ENCODE results near the gene BRD2. TPM values are rescaled to one million over a fixed set of nuclear protein-coding genes. Genes with fewer than 3 reads are reported as not detected.

The BRD2 gene
- total RNA-seq, 1 donor from 2014 or later, result 238 TPM

GRCh38 chr6:33019372-33019771 is 51.0 kb downstream of the BRD2 start:
- no peak for TF ChIP-seq CTCF (IDR thresholded peaks at IDR 0.05; ENCODE audit: unreplicated experiment)
- Mint-ChIP-seq H3K27me3 (peaks cover 23% of the 10 kb centered on the region), H3K27ac (no peak overlapping the region), H3K4me1 (ENCODE audit: low read depth) (peaks cover 25% of the 10 kb centered on the region), H3K4me3 (ENCODE audit: low read depth) (no peak overlapping the region), H3K36me3 (ENCODE audit: insufficient read depth) (no peaks in the 10 kb centered on the region), H3K9me3 (ENCODE audit: low read depth) (no peaks in the 10 kb centered on the region)
- no peak for DNase-seq (ENCODE audit: low spot score, unreplicated experiment)

- peaks cover 16% of the 10 kb centered on the region for H3K27me3 Mint-ChIP-seq
- H3K4me1 Mint-ChIP-seq (ENCODE audit: low read depth), result peaks cover 23% of the 10 kb centered on the region
- H3K9me3 Mint-ChIP-seq (ENCODE audit: low read depth), result no peaks in the 10 kb centered on the region
- no peak overlapping the region for H3K4me3 Mint-ChIP-seq (ENCODE audit: low read depth)
- no peak overlapping the region for H3K27ac Mint-ChIP-seq
- no peak for DNase-seq (ENCODE audit: low spot score, unreplicated experiment)
- TF ChIP-seq CTCF (IDR thresholded peaks at IDR 0.05; ENCODE audit: unreplicated experiment), result no peak
- H3K36me3 Mint-ChIP-seq (ENCODE audit: insufficient read depth), result no peaks in the 10 kb centered on the region
Measured at GRCh38 chr6:33021917-33022316, 53.5 kb downstream of the BRD2 start.

GRCh38 chr6:33023536-33023935 is 55.1 kb downstream of the BRD2 start:
- no peak for TF ChIP-seq CTCF (IDR thresholded peaks at IDR 0.05; ENCODE audit: unreplicated experiment)
- DNase-seq (ENCODE audit: low spot score, unreplicated experiment), result no peak
- Mint-ChIP-seq H3K4me1 (ENCODE audit: low read depth) (peaks cover 10% of the 10 kb centered on the region), H3K27ac (no peak overlapping the region), H3K4me3 (ENCODE audit: low read depth) (no peak overlapping the region), H3K36me3 (ENCODE audit: insufficient read depth) (no peaks in the 10 kb centered on the region), H3K27me3 (peaks cover 9% of the 10 kb centered on the region), H3K9me3 (ENCODE audit: low read depth) (no peaks in the 10 kb centered on the region)

GRCh38 chr6:33024521-33024920 is 56.1 kb downstream of the BRD2 start:
- H3K9me3 Mint-ChIP-seq (ENCODE audit: low read depth), result no peaks in the 10 kb centered on the region
- H3K4me1 Mint-ChIP-seq (ENCODE audit: low read depth), result peaks cover 2% of the 10 kb centered on the region
- H3K4me3 Mint-ChIP-seq (ENCODE audit: low read depth), result no peak overlapping the region
- no peak for DNase-seq (ENCODE audit: low spot score, unreplicated experiment)
- H3K27me3 Mint-ChIP-seq, result peaks cover 13% of the 10 kb centered on the region
- no peak for TF ChIP-seq CTCF (IDR thresholded peaks at IDR 0.05; ENCODE audit: unreplicated experiment)
- H3K36me3 Mint-ChIP-seq (ENCODE audit: insufficient read depth), result no peaks in the 10 kb centered on the region
- no peak overlapping the region for H3K27ac Mint-ChIP-seq

GRCh38 chr6:33028220-33028849 is 59.9 kb downstream of the BRD2 start:
- Mint-ChIP-seq H3K27ac (no peak overlapping the region), H3K27me3 (peaks cover 26% of the 10 kb centered on the region)
- TF ChIP-seq CTCF (IDR thresholded peaks at IDR 0.05; ENCODE audit: unreplicated experiment), result no peak

More at GRCh38 chr6:33028220-33028849, 59.9 kb downstream of the BRD2 start:
- DNase-seq (ENCODE audit: low spot score, unreplicated experiment), result no peak
- no peaks in the 10 kb centered on the region for H3K9me3 Mint-ChIP-seq (ENCODE audit: low read depth)
- no peak overlapping the region for H3K4me3 Mint-ChIP-seq (ENCODE audit: low read depth)
- H3K4me1 Mint-ChIP-seq (ENCODE audit: low read depth), result no peaks in the 10 kb centered on the region
- no peaks in the 10 kb centered on the region for H3K36me3 Mint-ChIP-seq (ENCODE audit: insufficient read depth)

Measured in progenitor cell of endocrine pancreas (in vitro differentiated cells).